ENCODE data around the gene SDK2. TPM values are rescaled to one million over a fixed set of nuclear protein-coding genes. Genes with fewer than 3 reads are reported as not detected.

The SDK2 gene
- total and polyA plus RNA-seq, 2 of the 8 experiments (the other 6 are each of a cell fraction or from before 2014, with no cell fraction given): 3.9 to 4.1 TPM

DNA sequence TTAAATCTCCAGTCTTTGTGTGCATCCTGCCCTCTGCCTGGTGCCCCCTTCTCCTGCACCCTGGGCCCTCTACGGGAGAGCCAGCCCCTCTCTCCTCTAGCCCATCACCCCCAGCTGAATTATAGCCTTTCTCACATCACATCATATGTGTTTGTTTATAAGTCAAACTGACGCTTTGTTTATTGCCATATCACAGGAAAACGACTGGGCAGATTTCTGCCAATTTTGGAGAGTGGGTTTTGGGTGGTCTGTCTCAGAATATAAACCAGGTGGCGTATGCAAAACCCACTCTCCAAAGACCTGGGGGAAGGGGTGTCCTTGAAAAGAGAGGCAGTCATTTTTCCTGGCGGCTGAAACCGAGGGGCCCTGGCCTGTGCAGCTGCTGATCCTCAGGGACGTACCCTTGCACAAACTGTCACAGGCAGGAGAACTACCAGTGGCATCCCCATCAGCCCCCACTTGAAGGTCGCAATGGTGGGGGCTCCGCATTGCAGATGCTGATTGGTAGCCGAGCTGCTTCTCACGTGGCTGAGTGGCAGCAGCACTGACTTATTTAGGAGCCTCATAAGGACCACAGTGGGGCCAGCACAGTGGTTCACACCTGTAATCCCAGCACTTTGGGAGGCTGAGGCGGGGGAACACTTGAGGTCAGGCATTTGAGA, 297.6 kb downstream of the SDK2 start (continued):
- TF ChIP-seq JUN (IDR thresholded peaks at IDR 0.05; ENCODE audit: low read depth, low read length) (no peak), TBP (IDR thresholded peaks at IDR 0.05; ENCODE audit: low read depth, low read length) (no peak), KDM4A (IDR thresholded peaks at IDR 0.05; ENCODE audit: low read depth, low read length, severe bottlenecking) (no peak), TAF1 (IDR thresholded peaks at IDR 0.05; ENCODE audit: low read depth, low read length) (no peak), TAF7 (optimal IDR thresholded peaks at IDR 0.05; ENCODE audit: borderline replicate concordance, low read depth, low read length) (no peak), PHF8 (conservative IDR thresholded peaks at IDR 0.05; ENCODE audit: low read depth, low read length) (no peak)
